PC-9 (cell line): Measurements from ENCODE around the gene ALCAM. TPM values are rescaled to one million over a fixed set of nuclear protein-coding genes. Genes with fewer than 3 reads are reported as not detected.

Experiments used
- BruUV-seq: library from RNA; stranded (reverse); fragments of 400-500 nt; replicated peaks from 2 replicates; lab custom pipeline; 2021; lab: Mats Ljungman, UMichigan
- CTCF ChIA-PET: fragments of 300-600 bp; sonication (Branson Sonifier 250); formaldehyde crosslinking; loops from one replicate; lab custom pipeline; 2022; ENCODE audit warnings: antibody characterized with exemption; lab: Charles Lee
- POLR2A ChIA-PET: fragments of 300-600 bp; sonication (Branson Sonifier 250); formaldehyde crosslinking; loops from one replicate; lab custom pipeline; 2022; ENCODE audit warnings: antibody characterized with exemption; ENCODE audit not compliant: unreplicated experiment; lab: Charles Lee
- DNase-seq, 2 experiments: peaks; one replicate each; pipeline versions ENCODE4 v3.0.0 to v3.0.0-alpha.2; 2015 to 2022; ENCODE audit warnings: mixed read lengths in 1 of 2
- H2AFZ ChIP-seq: fragments of 200-600 bp; sonication (generic); 2 replicates; pipeline ENCODE4 v1.8.1; 2017; ENCODE audit warnings: antibody characterized with exemption
- H3F3A ChIP-seq: fragments of 200-600 bp; sonication (generic); 2 replicates; pipeline ENCODE4 v1.8.1; 2017; ENCODE audit warnings: antibody characterized with exemption, mild to moderate bottlenecking, low read depth; ENCODE audit not compliant: insufficient read depth
- H3K27ac ChIP-seq: fragments of 200-600 bp; sonication (generic); 2 replicates; pipeline ENCODE4 v1.6.1; 2016; ENCODE audit warnings: mixed run types
- H3K27me3 ChIP-seq: fragments of 200-600 bp; sonication (generic); 2 replicates; pipeline ENCODE4 v1.6.1; 2016; ENCODE audit warnings: low read depth, mixed run types; ENCODE audit not compliant: insufficient read depth
- H3K36me3 ChIP-seq: fragments of 200-600 bp; sonication (generic); 2 replicates; pipeline ENCODE4 v1.6.1; 2016; ENCODE audit warnings: low read depth, mixed run types
- H3K4me1 ChIP-seq: fragments of 200-600 bp; sonication (generic); replicated peaks from 2 replicates; pipeline ENCODE4 v1.6.1; 2016; ENCODE audit warnings: mixed run types; ENCODE audit not compliant: insufficient read depth
- H3K4me2 ChIP-seq: fragments of 200-600 bp; sonication (generic); 2 replicates; pipeline ENCODE4 v1.6.1; 2017; ENCODE audit warnings: mixed run types
- H3K4me3 ChIP-seq: fragments of 200-600 bp; sonication (generic); 2 replicates; pipeline ENCODE4 v1.6.1; 2016; ENCODE audit warnings: mixed run types
- H3K79me2 ChIP-seq: fragments of 200-600 bp; sonication (generic); 2 replicates; pipeline ENCODE4 v1.6.1; 2017; ENCODE audit warnings: low read depth, mixed run types
- H3K9me2 ChIP-seq: fragments of 200-600 bp; sonication (generic); 2 replicates; pipeline ENCODE4 v1.8.1; 2017; ENCODE audit warnings: mild to moderate bottlenecking; ENCODE audit not compliant: insufficient read depth
- H3K9me3 ChIP-seq: fragments of 200-600 bp; sonication (generic); 2 replicates; pipeline ENCODE4 v1.8.1; 2016; ENCODE audit warnings: low read depth; ENCODE audit not compliant: insufficient read depth
- H4K20me1 ChIP-seq: fragments of 200-600 bp; sonication (generic); 2 replicates; pipeline ENCODE4 v1.8.1; 2017; ENCODE audit not compliant: insufficient read depth
- EZH2 ChIP-seq: fragments of 200-600 bp; sonication (generic); IDR thresholded peaks from 2 replicates; pipeline ENCODE4 v1.8.0; 2017; ENCODE audit warnings: antibody characterized with exemption, low read depth
- intact Hi-C: fragments of 100-400 bp; cut with micrococcal nuclease; formaldehyde crosslinking; loops from one replicate; pipeline ENCODE4 v1.10.0; 2022; ENCODE audit not compliant: unreplicated experiment
- total RNA-seq: library from RNA; stranded (reverse); gene quantifications from 2 replicates; pipeline ENCODE4 v1.2.3, GENCODE V29; 2021
- TF ChIP-seq, protein P1 (sequence below): fragments of 200-600 bp; sonication (generic); conservative IDR thresholded peaks from 2 replicates; pipeline ENCODE4 v1.6.1; 2017; ENCODE audit warnings: mixed run types, antibody characterized with exemption, mild to moderate bottlenecking, moderate library complexity

ALCAM gene
- total RNA-seq, 1 experiment from 2014 or later = 132 TPM

DNA sequence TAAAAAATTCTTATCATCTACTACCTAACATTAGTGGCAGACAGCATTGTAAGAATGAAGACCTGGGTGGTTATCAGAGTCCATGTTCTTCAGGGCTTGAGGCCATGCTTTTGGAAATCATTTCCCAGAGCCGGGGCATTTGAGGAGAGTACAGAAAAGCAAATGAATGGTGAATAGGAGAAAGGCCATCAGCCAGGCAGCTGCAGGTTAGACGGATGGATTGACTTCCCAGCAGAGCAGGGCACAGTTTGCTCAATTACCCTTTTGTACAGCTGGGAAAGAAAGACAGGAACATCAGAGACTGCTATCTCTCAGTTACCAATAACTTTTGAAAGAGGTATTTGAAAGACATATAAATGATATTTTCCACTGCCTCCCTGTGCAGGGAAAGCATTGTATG is 135.6 kb downstream of the ALCAM start:
- no peak overlapping the region for H3K4me3 ChIP-seq
- no peak overlapping the region for H2AFZ ChIP-seq
- no peak overlapping the region for H3K27ac ChIP-seq
- ChIA-PET CTCF (no interaction called here), POLR2A (interaction anchor here (0.6 kb wide), 1 partner anchor 898 kb away, joined by 3 read pairs; no protein-coding TSS in a partner anchor)
- BruUV-seq = no TSS peak
- no peaks in the 10 kb centered on the region for H3K27me3 ChIP-seq
- H3K9me2 ChIP-seq = no peaks in the 10 kb centered on the region
- no peaks in the 10 kb centered on the region for H3K4me1 ChIP-seq
- H3K79me2 ChIP-seq = no peaks in the 10 kb centered on the region
- TF ChIP-seq, protein P1, sequence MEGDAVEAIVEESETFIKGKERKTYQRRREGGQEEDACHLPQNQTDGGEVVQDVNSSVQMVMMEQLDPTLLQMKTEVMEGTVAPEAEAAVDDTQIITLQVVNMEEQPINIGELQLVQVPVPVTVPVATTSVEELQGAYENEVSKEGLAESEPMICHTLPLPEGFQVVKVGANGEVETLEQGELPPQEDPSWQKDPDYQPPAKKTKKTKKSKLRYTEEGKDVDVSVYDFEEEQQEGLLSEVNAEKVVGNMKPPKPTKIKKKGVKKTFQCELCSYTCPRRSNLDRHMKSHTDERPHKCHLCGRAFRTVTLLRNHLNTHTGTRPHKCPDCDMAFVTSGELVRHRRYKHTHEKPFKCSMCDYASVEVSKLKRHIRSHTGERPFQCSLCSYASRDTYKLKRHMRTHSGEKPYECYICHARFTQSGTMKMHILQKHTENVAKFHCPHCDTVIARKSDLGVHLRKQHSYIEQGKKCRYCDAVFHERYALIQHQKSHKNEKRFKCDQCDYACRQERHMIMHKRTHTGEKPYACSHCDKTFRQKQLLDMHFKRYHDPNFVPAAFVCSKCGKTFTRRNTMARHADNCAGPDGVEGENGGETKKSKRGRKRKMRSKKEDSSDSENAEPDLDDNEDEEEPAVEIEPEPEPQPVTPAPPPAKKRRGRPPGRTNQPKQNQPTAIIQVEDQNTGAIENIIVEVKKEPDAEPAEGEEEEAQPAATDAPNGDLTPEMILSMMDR = no peak
- no peak for TF ChIP-seq EZH2
- DNase-seq = no peak
- intact Hi-C loops = no loop called here
- H3F3A ChIP-seq = no peaks in the 10 kb centered on the region
- no peaks in the 10 kb centered on the region for H3K9me3 ChIP-seq
- no peaks in the 10 kb centered on the region for H3K36me3 ChIP-seq
- no peak overlapping the region for H3K4me2 ChIP-seq
- no peaks in the 10 kb centered on the region for H4K20me1 ChIP-seq

DNA sequence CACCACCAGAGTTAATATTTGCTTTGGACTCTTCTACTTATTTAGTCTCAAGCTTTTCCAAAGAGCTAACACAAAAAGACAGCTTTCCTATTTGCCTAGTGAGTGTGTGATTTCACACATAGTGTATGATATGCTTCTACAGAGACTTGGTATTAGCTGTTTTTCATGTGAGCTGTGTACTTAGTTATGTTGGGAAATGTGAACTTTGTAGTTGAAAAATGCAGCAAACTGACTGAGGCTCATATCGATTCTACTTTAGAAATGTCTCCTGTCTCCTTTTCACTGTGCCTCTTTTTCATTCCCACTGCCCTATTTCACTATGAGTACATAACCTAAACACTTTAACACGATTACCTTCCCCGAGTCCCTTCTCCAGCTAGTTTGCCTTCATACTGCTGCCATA is 136.5 kb downstream of the ALCAM start:
- TF ChIP-seq, protein P1 = no peak
- no peak for TF ChIP-seq EZH2
- intact Hi-C loops = no loop called here
- Histone ChIP-seq H3F3A (no peaks in the 10 kb centered on the region), H3K4me1 (no peaks in the 10 kb centered on the region), H3K27ac (no peak overlapping the region), H3K9me3 (no peaks in the 10 kb centered on the region), H3K4me2 (no peak overlapping the region), H4K20me1 (no peaks in the 10 kb centered on the region), H3K4me3 (no peak overlapping the region), H3K79me2 (no peaks in the 10 kb centered on the region), H3K36me3 (no peaks in the 10 kb centered on the region), H3K9me2 (no peaks in the 10 kb centered on the region), H2AFZ (no peak overlapping the region), H3K27me3 (no peaks in the 10 kb centered on the region)
- POLR2A ChIA-PET = interaction anchor here (0.7 kb wide), 1 partner anchor 87 kb away, joined by 5 read pairs; no protein-coding TSS in a partner anchor
- no peak for DNase-seq
- no TSS peak for BruUV-seq
- CTCF ChIA-PET = no interaction called here

DNA sequence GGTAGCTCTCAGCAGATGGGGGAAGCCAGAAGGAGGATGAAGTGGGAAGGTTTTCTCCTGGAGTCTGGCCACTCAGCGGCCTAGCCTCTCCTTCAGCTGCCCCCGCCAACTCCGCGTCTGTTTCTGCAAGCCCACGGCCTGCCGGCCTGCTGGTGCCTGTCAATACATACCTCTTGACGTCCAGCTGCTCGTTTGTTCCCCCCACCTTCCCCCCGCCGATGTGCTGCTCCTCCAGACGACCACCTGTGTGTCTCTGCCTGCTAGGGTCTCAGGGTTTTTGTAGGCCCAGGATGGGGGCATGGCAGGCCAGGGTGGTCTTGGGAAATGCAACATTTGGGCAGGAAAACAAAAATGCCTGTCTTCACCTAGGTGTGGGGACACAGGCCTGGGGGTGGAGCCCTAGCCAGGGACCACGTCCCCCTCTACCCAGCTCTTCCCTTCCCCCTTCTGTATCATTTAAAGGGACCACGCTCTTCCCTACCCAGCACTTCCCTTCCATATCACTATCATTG is 137.8 kb downstream of the ALCAM start:
- DNase-seq = no peak
- no peak overlapping the region for H3K4me2 ChIP-seq
- no peaks in the 10 kb centered on the region for H4K20me1 ChIP-seq
- no peaks in the 10 kb centered on the region for H3K27me3 ChIP-seq
- H3K36me3 ChIP-seq = no peaks in the 10 kb centered on the region
- H3K4me3 ChIP-seq = no peak overlapping the region
- BruUV-seq = no TSS peak
- no peak for TF ChIP-seq EZH2
- TF ChIP-seq, protein P1 = no peak
- intact Hi-C loops = no loop called here
- H3K79me2 ChIP-seq = no peaks in the 10 kb centered on the region
- no peak overlapping the region for H2AFZ ChIP-seq
- ChIA-PET CTCF (no interaction called here), POLR2A (no interaction called here)
- no peaks in the 10 kb centered on the region for H3F3A ChIP-seq
- H3K9me3 ChIP-seq = no peaks in the 10 kb centered on the region
- no peak overlapping the region for H3K27ac ChIP-seq
- H3K9me2 ChIP-seq = no peaks in the 10 kb centered on the region
- no peaks in the 10 kb centered on the region for H3K4me1 ChIP-seq
